Neural progenitor cell (in vitro differentiated cells): ENCODE measurements around the gene NETO2.

ENCODE experiments used
- CTCF ChIP-seq: fragments of 200-600 bp; sonication (generic); IDR thresholded peaks from 2 replicates; pipeline ENCODE4 v1.5.1; 2017; ENCODE audit warnings: antibody characterized with exemption, mild to moderate bottlenecking
- EZH2 ChIP-seq: fragments of 200-600 bp; sonication (generic); IDR thresholded peaks from 2 replicates; pipeline ENCODE4 v1.6.1; 2017; ENCODE audit warnings: antibody characterized with exemption, mild to moderate bottlenecking, moderate library complexity
- EZH2phosphoT487 ChIP-seq: fragments of 200-600 bp; sonication (generic); IDR thresholded peaks from 2 replicates; pipeline ENCODE4 v1.6.1; 2017; ENCODE audit warnings: antibody characterized with exemption

GRCh38 chr16:47081115-47081514 lies 62.6 kb downstream of the NETO2 start:
- no peak for TF ChIP-seq EZH2
- no peak for TF ChIP-seq CTCF
- TF ChIP-seq EZH2phosphoT487: no peak
